A549 (cell line): ENCODE measurements around the gene COL4A6. TPM values are rescaled to one million over a fixed set of nuclear protein-coding genes. Genes with fewer than 3 reads are reported as not detected.
A peak's percentile ranks its signal among the peaks of the same experiment; 100 is the strongest.

Source experiments
- ATAC-seq, 2 experiments: fragments of 200-7000 bp in 1 of 2; fragments of >200 bp in 1 of 2; cut with Nextera tagmentation in 1 of 2; cut with Tn5 transposase in 1 of 2; 3 replicates each; pipeline versions ENCODE4 v1.8.0 to v1.9.1; 2018 to 2020; ENCODE audit warnings: mild to moderate bottlenecking in 1 of 2, moderate library complexity in 1 of 2
- CTCF ChIA-PET: fragments of 300-600 bp; sonication (Branson Sonifier 250); formaldehyde crosslinking; extraction: SDS; loops from one replicate; lab custom pipeline; 2021; ENCODE audit warnings: antibody characterized with exemption, inconsistent platforms; lab: Yijun Ruan, JAX
- POLR2A ChIA-PET: fragments of 350-600 bp; formaldehyde crosslinking; extraction: SDS; loops from one replicate; lab custom pipeline; 2021; ENCODE audit warnings: antibody characterized with exemption, inconsistent platforms; lab: Yijun Ruan, JAX
- DNase-seq, 2 experiments: peaks; one replicate each; pipeline versions ENCODE4 v3.0.0 to v3.0.0-alpha.2; 2011 to 2016; ENCODE audit warnings: low read depth in 1 of 2, low spot score in 1 of 2
- FAIRE-seq: peaks from 2 replicates; lab custom pipeline; 2011; peaks lifted over from hg19 to GRCh38; lab: Jason Lieb, UNC
- H3K27ac ChIP-seq, 2 experiments: fragments of >200 bp; sonication (Bioruptor Twin); formaldehyde crosslinking; 3 replicates each; pipeline ENCODE4 v1.5.1; 2016 to 2017
- H3K4me1 ChIP-seq: fragments of >200 bp; sonication (Bioruptor Twin); formaldehyde crosslinking; 3 replicates; pipeline ENCODE4 v1.6.1; 2016
- H3K4me2 ChIP-seq: fragments of >200 bp; sonication (Bioruptor Twin); formaldehyde crosslinking; 3 replicates; pipeline ENCODE4 v1.6.1; 2016
- H3K4me3 ChIP-seq: fragments of >200 bp; sonication (Bioruptor Twin); formaldehyde crosslinking; 3 replicates; pipeline ENCODE4 v1.5.1; 2016
- H3K9me3 ChIP-seq: fragments of >200 bp; sonication (Bioruptor Twin); formaldehyde crosslinking; 3 replicates; pipeline ENCODE4 v1.6.1; 2016
- BHLHE40 ChIP-seq: IDR thresholded peaks from 2 replicates; pipeline ENCODE4 v1.6.1; 2012; ENCODE audit warnings: low read depth, low read length, inconsistent platforms
- CBX2 ChIP-seq: fragments of 200-600 bp; sonication (generic); IDR thresholded peaks from 2 replicates; pipeline ENCODE4 v1.6.1; 2016; ENCODE audit warnings: low read depth, mild to moderate bottlenecking, borderline replicate concordance
- CBX8 ChIP-seq: fragments of 200-600 bp; sonication (generic); IDR thresholded peaks from 2 replicates; pipeline ENCODE4 v1.6.1; 2016
- CHD4 ChIP-seq: fragments of 200-600 bp; sonication (generic); IDR thresholded peaks from 2 replicates; pipeline ENCODE4 v1.6.1; 2016; ENCODE audit warnings: antibody characterized with exemption, mild to moderate bottlenecking, borderline replicate concordance
- EP300 ChIP-seq, 2 experiments: fragments of >200 bp; sonication (Bioruptor Twin); formaldehyde crosslinking; IDR thresholded peaks; 2 replicates in 1 of 2; 3 replicates in 1 of 2; pipeline ENCODE4 v1.6.1; 2016 to 2017
- ESRRA ChIP-seq: fragments of 150-350 bp; IDR thresholded peaks from 2 replicates; pipeline ENCODE4 v1.6.1; 2014; ENCODE audit warnings: mild to moderate bottlenecking, low read length, borderline replicate concordance
- FOSB ChIP-seq: fragments of 250-450 bp; sonication (Bioruptor Pico); IDR thresholded peaks from 2 replicates; pipeline ENCODE4 v1.5.0; 2020; ENCODE audit warnings: mild to moderate bottlenecking, moderate library complexity
- GATA3 ChIP-seq: IDR thresholded peaks from 2 replicates; pipeline ENCODE4 v1.6.1; 2012; ENCODE audit warnings: borderline replicate concordance
- HDAC2 ChIP-seq: fragments of 200-600 bp; sonication (generic); IDR thresholded peaks from 2 replicates; pipeline ENCODE4 v1.6.1; 2016
- HOXA7 ChIP-seq: fragments of 250-450 bp; sonication (Bioruptor Pico); IDR thresholded peaks from 2 replicates; pipeline ENCODE4 v1.5.0; 2020; ENCODE audit warnings: mild to moderate bottlenecking, moderate library complexity
- HOXB13 ChIP-seq: fragments of 250-450 bp; sonication (Bioruptor Pico); IDR thresholded peaks from 2 replicates; pipeline ENCODE4 v1.5.0; 2020; ENCODE audit warnings: low read depth, mild to moderate bottlenecking, moderate library complexity
- HOXB5 ChIP-seq: fragments of 250-450 bp; sonication (Bioruptor Pico); IDR thresholded peaks from 2 replicates; pipeline ENCODE4 v1.5.0; 2020; ENCODE audit warnings: mild to moderate bottlenecking, moderate library complexity
- JUN ChIP-seq, 2 experiments: fragments of >200 bp; sonication (Bioruptor Twin); formaldehyde crosslinking; IDR thresholded peaks; 2 replicates in 1 of 2; 3 replicates in 1 of 2; pipeline ENCODE4 v1.6.1; 2016 to 2017
- KDM1A ChIP-seq: fragments of 200-600 bp; sonication (generic); IDR thresholded peaks from 2 replicates; pipeline ENCODE4 v1.6.1; 2016; ENCODE audit warnings: low read depth, mild to moderate bottlenecking
- KDM5A ChIP-seq: fragments of 200-600 bp; sonication (generic); IDR thresholded peaks from 2 replicates; pipeline ENCODE4 v1.6.1; 2016; ENCODE audit warnings: antibody characterized with exemption, mild to moderate bottlenecking
- MAFK ChIP-seq: fragments of 450-650 bp; IDR thresholded peaks from 2 replicates; pipeline ENCODE4 v1.6.1; 2014; ENCODE audit not compliant: partially characterized antibody
- NR3C1 ChIP-seq: fragments of >200 bp; sonication (Bioruptor Twin); formaldehyde crosslinking; IDR thresholded peaks from 3 replicates; pipeline ENCODE4 v1.6.1; 2017
- PHF8 ChIP-seq: fragments of 200-600 bp; sonication (generic); IDR thresholded peaks from 2 replicates; pipeline ENCODE4 v1.6.1; 2016; ENCODE audit warnings: low read depth, mild to moderate bottlenecking, antibody characterized with exemption, moderate library complexity, borderline replicate concordance
- POLR2AphosphoS2 ChIP-seq: conservative IDR thresholded peaks from 2 replicates; pipeline ENCODE4 v1.6.1; 2012; ENCODE audit warnings: low read length, improper control_type of control experiment, inconsistent platforms
- RAD21 ChIP-seq, 2 experiments: fragments of >200 bp in 1 of 2; sonication (Bioruptor Twin) in 1 of 2; formaldehyde crosslinking in 1 of 2; IDR thresholded peaks in 1 of 2; conservative IDR thresholded peaks in 1 of 2; 2 replicates in 1 of 2; 3 replicates in 1 of 2; pipeline ENCODE4 v1.6.1; 2012 to 2018; ENCODE audit warnings: inconsistent platforms in 1 of 2
- RARB ChIP-seq: fragments of 250-450 bp; sonication (Bioruptor Pico); IDR thresholded peaks from 2 replicates; pipeline ENCODE4 v1.8.0; 2021; ENCODE audit warnings: mild to moderate bottlenecking, moderate library complexity
- RCOR1 ChIP-seq: fragments of 150-350 bp; IDR thresholded peaks from 2 replicates; pipeline ENCODE4 v1.6.1; 2014; ENCODE audit warnings: antibody characterized with exemption, low read length, low read depth
- RNF2 ChIP-seq: fragments of 200-600 bp; sonication (generic); IDR thresholded peaks from 2 replicates; pipeline ENCODE4 v1.6.1; 2016; ENCODE audit warnings: low read depth, mild to moderate bottlenecking, antibody characterized with exemption, moderate library complexity, borderline replicate concordance
- SMC3 ChIP-seq: fragments of >200 bp; sonication (Bioruptor Twin); formaldehyde crosslinking; IDR thresholded peaks from 3 replicates; pipeline ENCODE4 v1.6.1; 2018; ENCODE audit warnings: inconsistent platforms
- SREBF2 ChIP-seq: fragments of 450-650 bp; IDR thresholded peaks from 2 replicates; pipeline ENCODE4 v1.6.1; 2014; ENCODE audit warnings: mild to moderate bottlenecking, moderate library complexity
- ZNF302 ChIP-seq: fragments of 250-450 bp; sonication (Bioruptor Pico); IDR thresholded peaks from 2 replicates; pipeline ENCODE4 v1.9.0; 2021; ENCODE audit warnings: inconsistent platforms, mild to moderate bottlenecking, moderate library complexity
- WGBS: methylation state at CpG from one replicate; pipeline ENCODE4 v1.1.6; 2017; ENCODE audit errors: missing lambda C conversion rate; 5-methylcytosine and 5-hydroxymethylcytosine counted together
- polyA plus RNA-seq, 4 experiments: library from polyadenylated mRNA; depleted of rRNA in 3 of 4; stranded (reverse); fragments of >200 nt; fragmentation: RNase III in 1 of 4; extraction: RNeasy Plus Mini Kit Qiagen cat#74134 plus additional on column Dnase treatment in 1 of 4; gene quantifications; 2 replicates in 3 of 4; 3 replicates in 1 of 4; pipeline ENCODE4 v1.2.3, GENCODE V29; 2011 to 2017
- TF ChIP-seq, protein P1 (sequence below): fragments of >200 bp; sonication (Bioruptor Twin); formaldehyde crosslinking; IDR thresholded peaks from 3 replicates; pipeline ENCODE4 v1.5.1; 2016
- TF ChIP-seq, protein P2 (sequence below): fragments of 200-600 bp; sonication (generic); IDR thresholded peaks from 2 replicates; pipeline ENCODE4 v1.6.1; 2016; ENCODE audit warnings: antibody characterized with exemption, mild to moderate bottlenecking, moderate library complexity
- TF ChIP-seq, protein P3 (sequence below): IDR thresholded peaks from 2 replicates; pipeline ENCODE4 v1.6.1; 2012
- TF ChIP-seq, protein P4 (sequence below): IDR thresholded peaks from 2 replicates; pipeline ENCODE4 v1.6.1; 2012; ENCODE audit warnings: low read depth, borderline replicate concordance

COL4A6 gene
- polyA plus RNA-seq, 2 of the 4 experiments (the other 2 are of a cell fraction), result 13.0 to 19.8 TPM

DNA sequence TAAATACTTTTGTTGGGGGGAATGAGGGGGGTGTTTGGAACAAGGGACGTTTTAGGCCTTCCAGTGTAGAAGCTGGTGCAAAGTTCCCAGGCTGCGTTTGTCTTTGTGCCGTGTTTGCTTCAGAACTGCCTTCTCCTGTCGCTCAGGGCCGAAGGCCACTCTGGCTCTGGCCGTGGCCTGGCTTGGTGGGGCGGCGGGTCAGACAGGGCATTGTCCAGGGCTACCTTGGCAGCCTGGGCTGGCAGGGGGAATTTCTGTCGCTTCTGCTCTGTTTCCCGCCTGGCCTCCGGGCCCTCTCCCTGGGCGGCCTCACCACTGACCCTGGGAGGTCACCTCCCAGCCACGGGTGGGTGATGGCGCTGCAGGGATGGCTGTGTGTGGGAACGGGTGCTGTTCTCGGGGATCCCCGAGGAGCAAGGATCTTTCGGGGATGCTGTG is 140.0 kb downstream of the COL4A6 start:
- POLR2A ChIA-PET, result no interaction called here
- Histone ChIP-seq H3K4me2 (no peak overlapping the region), H3K9me3 (no peaks in the 10 kb centered on the region), H3K27ac (peak overlapping the region; percentile 67 to 82; a peak in 5 of 6 replicates), H3K4me3 (no peak overlapping the region)
- ATAC-seq, result no peak
- 91% methylated on average over 11 of the region's 18 CpGs for WGBS
- no peak for DNase-seq
- TF ChIP-seq BHLHE40 (no peak), GATA3 (no peak), HOXA7 (CRISPR knock-in tag) (no peak), SMC3 (no peak), ZNF302 (no peak), EP300 (IDR thresholded peaks at IDR 0.05) (no peak), NR3C1 (no peak), HOXB5 (CRISPR knock-in tag) (no peak), JUN (IDR thresholded peaks at IDR 0.05) (no peak), CBX2 (no peak), FOSB (no peak), PHF8 (no peak)
- TF ChIP-seq, protein P1, sequence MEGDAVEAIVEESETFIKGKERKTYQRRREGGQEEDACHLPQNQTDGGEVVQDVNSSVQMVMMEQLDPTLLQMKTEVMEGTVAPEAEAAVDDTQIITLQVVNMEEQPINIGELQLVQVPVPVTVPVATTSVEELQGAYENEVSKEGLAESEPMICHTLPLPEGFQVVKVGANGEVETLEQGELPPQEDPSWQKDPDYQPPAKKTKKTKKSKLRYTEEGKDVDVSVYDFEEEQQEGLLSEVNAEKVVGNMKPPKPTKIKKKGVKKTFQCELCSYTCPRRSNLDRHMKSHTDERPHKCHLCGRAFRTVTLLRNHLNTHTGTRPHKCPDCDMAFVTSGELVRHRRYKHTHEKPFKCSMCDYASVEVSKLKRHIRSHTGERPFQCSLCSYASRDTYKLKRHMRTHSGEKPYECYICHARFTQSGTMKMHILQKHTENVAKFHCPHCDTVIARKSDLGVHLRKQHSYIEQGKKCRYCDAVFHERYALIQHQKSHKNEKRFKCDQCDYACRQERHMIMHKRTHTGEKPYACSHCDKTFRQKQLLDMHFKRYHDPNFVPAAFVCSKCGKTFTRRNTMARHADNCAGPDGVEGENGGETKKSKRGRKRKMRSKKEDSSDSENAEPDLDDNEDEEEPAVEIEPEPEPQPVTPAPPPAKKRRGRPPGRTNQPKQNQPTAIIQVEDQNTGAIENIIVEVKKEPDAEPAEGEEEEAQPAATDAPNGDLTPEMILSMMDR, result no peak
- TF ChIP-seq, protein P2, sequence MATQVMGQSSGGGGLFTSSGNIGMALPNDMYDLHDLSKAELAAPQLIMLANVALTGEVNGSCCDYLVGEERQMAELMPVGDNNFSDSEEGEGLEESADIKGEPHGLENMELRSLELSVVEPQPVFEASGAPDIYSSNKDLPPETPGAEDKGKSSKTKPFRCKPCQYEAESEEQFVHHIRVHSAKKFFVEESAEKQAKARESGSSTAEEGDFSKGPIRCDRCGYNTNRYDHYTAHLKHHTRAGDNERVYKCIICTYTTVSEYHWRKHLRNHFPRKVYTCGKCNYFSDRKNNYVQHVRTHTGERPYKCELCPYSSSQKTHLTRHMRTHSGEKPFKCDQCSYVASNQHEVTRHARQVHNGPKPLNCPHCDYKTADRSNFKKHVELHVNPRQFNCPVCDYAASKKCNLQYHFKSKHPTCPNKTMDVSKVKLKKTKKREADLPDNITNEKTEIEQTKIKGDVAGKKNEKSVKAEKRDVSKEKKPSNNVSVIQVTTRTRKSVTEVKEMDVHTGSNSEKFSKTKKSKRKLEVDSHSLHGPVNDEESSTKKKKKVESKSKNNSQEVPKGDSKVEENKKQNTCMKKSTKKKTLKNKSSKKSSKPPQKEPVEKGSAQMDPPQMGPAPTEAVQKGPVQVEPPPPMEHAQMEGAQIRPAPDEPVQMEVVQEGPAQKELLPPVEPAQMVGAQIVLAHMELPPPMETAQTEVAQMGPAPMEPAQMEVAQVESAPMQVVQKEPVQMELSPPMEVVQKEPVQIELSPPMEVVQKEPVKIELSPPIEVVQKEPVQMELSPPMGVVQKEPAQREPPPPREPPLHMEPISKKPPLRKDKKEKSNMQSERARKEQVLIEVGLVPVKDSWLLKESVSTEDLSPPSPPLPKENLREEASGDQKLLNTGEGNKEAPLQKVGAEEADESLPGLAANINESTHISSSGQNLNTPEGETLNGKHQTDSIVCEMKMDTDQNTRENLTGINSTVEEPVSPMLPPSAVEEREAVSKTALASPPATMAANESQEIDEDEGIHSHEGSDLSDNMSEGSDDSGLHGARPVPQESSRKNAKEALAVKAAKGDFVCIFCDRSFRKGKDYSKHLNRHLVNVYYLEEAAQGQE, result no peak
- TF ChIP-seq, all 56 proteins: peak for 0
- CTCF ChIA-PET, result no interaction called here
- peaks cover 25% of the 10 kb centered on the region for H3K4me1 ChIP-seq
- FAIRE-seq, result no peak

DNA sequence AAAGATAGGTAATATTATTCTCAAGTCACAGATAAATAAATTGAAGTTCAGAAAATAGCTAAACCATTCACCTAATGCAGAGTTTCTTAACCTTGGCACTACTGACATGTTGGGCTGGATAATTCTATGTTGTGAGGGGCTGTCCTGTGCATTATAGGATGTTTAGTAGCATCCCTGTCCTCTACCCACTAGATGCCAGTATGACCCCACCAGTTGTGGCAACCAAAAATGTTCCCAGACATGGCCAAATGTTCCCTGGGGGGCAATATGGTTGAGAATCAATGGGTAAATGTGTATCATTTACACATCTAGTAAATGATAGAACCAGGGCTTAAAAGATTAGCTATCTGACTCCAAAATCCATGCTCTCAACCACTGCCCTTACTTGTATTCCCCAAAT is 140.9 kb downstream of the COL4A6 start:
- TF ChIP-seq SREBF2 (no peak), CBX8 (no peak), RAD21 (conservative IDR thresholded peaks at IDR 0.05 in 1 of 2, IDR thresholded peaks at IDR 0.05 in 1 of 2) (peak; percentile 40 to 49; a peak in 4 of 5 replicates), SMC3 (0 out of 3 replicates have a peak, but pooled peaks have one; percentile 14), KDM1A (no peak), ZNF302 (no peak), CHD4 (no peak)
- peak overlapping the region in 1 of 2 experiments; percentile 82; a peak in 3 of 6 replicates for H3K27ac ChIP-seq
- no peak overlapping the region for H3K4me3 ChIP-seq
- H3K4me2 ChIP-seq, result no peak overlapping the region
- H3K9me3 ChIP-seq, result no peaks in the 10 kb centered on the region
- CTCF ChIA-PET, result no interaction called here
- POLR2A ChIA-PET, result no interaction called here
- ATAC-seq (no peak), FAIRE-seq (peak; percentile 86), DNase-seq (no peak)
- peaks cover 25% of the 10 kb centered on the region for H3K4me1 ChIP-seq

DNA sequence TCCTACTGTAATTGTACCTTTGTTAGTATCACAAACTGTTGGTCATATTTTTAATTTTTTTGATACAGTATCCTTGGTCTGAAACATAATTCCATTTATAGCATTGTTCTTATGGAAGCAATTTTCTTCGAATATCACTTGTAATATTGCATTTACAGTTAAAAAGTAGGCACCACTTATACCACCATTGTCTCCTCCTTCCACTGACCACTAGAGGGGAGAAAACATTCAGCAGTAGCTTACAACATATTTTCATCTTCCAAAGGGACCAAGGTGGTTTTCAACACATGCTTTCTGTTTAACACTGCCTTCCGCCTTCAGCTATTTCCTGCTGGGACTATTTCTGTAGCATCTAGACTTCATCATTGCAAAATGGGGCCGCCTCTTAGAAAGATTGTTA is 146.2 kb downstream of the COL4A6 start:
- no peaks in the 10 kb centered on the region for H3K4me1 ChIP-seq
- WGBS, result 96% methylated on average over 3 of the region's 3 CpGs
- H3K4me3 ChIP-seq, result no peak overlapping the region
- no peak overlapping the region for H3K27ac ChIP-seq
- H3K9me3 ChIP-seq, result peaks cover 3% of the 10 kb centered on the region; the same call in 1 of the 3 replicates
- FAIRE-seq, result no peak
- ATAC-seq, result no peak
- POLR2A ChIA-PET, result no interaction called here
- no peak overlapping the region for H3K4me2 ChIP-seq
- CTCF ChIA-PET, result interaction anchor here (0.9 to 2.1 kb wide), 2 partner anchors 15 to 68 kb away, joined by 4 read pairs; no protein-coding TSS in a partner anchor
- DNase-seq, result no peak
- no peak for TF ChIP-seq HDAC2
- TF ChIP-seq BHLHE40, result no peak
- TF ChIP-seq, protein P3, sequence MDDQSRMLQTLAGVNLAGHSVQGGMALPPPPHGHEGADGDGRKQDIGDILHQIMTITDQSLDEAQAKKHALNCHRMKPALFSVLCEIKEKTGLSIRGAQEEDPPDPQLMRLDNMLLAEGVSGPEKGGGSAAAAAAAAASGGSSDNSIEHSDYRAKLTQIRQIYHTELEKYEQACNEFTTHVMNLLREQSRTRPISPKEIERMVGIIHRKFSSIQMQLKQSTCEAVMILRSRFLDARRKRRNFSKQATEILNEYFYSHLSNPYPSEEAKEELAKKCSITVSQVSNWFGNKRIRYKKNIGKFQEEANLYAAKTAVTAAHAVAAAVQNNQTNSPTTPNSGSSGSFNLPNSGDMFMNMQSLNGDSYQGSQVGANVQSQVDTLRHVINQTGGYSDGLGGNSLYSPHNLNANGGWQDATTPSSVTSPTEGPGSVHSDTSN, result no peak
- no peak for TF ChIP-seq ESRRA
- TF ChIP-seq SREBF2, result no peak
- TF ChIP-seq JUN (IDR thresholded peaks at IDR 0.05), result no peak
- no peak for TF ChIP-seq RCOR1
- no peak for TF ChIP-seq KDM5A
- TF ChIP-seq PHF8, result no peak
- TF ChIP-seq SMC3, result no peak
- TF ChIP-seq MAFK, result no peak
- TF ChIP-seq RARB, result no peak
- TF ChIP-seq, protein P4, sequence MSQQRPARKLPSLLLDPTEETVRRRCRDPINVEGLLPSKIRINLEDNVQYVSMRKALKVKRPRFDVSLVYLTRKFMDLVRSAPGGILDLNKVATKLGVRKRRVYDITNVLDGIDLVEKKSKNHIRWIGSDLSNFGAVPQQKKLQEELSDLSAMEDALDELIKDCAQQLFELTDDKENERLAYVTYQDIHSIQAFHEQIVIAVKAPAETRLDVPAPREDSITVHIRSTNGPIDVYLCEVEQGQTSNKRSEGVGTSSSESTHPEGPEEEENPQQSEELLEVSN, result no peak
- TF ChIP-seq POLR2AphosphoS2, result no peak
- no peak for TF ChIP-seq EP300 (IDR thresholded peaks at IDR 0.05)
- TF ChIP-seq RNF2, result no peak
- no peak for TF ChIP-seq HOXB13 (CRISPR knock-in tag)
